Heart left ventricle (tissue), 16 donors: ENCODE results near the gene SFRP4. TPM values are rescaled to one million over a fixed set of nuclear protein-coding genes. Genes with fewer than 3 reads are reported as not detected.

ENCODE experiments used
- ATAC-seq, 4 donors: fragments of 200-7000 bp; cut with Tn5 transposase; one replicate each; pipeline ENCODE4 v1.9.1; 2020 to 2022; ENCODE audit warnings: moderate library complexity in 4 of 4, mild to moderate bottlenecking in 3 of 4, moderate number of reproducible peaks in 1 of 4
- DNase-seq, 5 donors: peaks; one replicate each; pipeline ENCODE4 v3.0.0-alpha.2; 2020
- H3K27ac ChIP-seq, 12 donors: fragments of 200-600 bp; sonication (generic) in 4 of 12; one replicate each; pipeline versions ENCODE4 v1.5.0 to v1.8.0; 2016 to 2022; ENCODE audit warnings: mild to moderate bottlenecking in 2 of 12
- H3K27me3 ChIP-seq, 9 donors: fragments of 200-600 bp; sonication (generic) in 2 of 9; one replicate each; pipeline versions ENCODE4 v1.5.1 to v1.8.0; 2016 to 2022; ENCODE audit warnings: mild to moderate bottlenecking in 3 of 9
- H3K36me3 ChIP-seq, 9 donors: fragments of 200-600 bp; sonication (generic) in 2 of 9; one replicate each; pipeline versions ENCODE4 v1.5.0 to v1.8.0; 2018 to 2022; ENCODE audit warnings: mild to moderate bottlenecking in 2 of 9
- H3K4me1 ChIP-seq, 12 donors: fragments of 200-600 bp; sonication (generic) in 4 of 12; one replicate each; pipeline versions ENCODE4 v1.5.0 to v1.8.0; 2016 to 2022; ENCODE audit warnings: mild to moderate bottlenecking in 3 of 12
- H3K4me3 ChIP-seq, 12 donors: fragments of 200-600 bp; sonication (generic) in 4 of 12; one replicate each; pipeline versions ENCODE4 v1.5.0 to v1.8.0; 2017 to 2022; ENCODE audit warnings: mild to moderate bottlenecking in 9 of 12, moderate library complexity in 4 of 12
- H3K9me3 ChIP-seq, 12 donors: fragments of 200-600 bp; sonication (generic) in 4 of 12; one replicate each; pipeline versions ENCODE4 v1.5.0 to v1.8.0; 2016 to 2022; ENCODE audit warnings: mild to moderate bottlenecking in 1 of 12
- POLR2A ChIP-seq, 2 donors: fragments of 450-650 bp; IDR thresholded peaks; one replicate each; pipeline ENCODE4 v1.6.1; 2017; ENCODE audit warnings: antibody characterized with exemption in 2 of 2, mild to moderate bottlenecking in 2 of 2, moderate library complexity in 2 of 2
- WGBS, 4 donors: extraction: QIAGEN DNeasy Blood & Tissue Kit in 2 of 4; methylation state at CpG; one replicate each; pipeline versions ENCODE4 v1.1.5 to v1.1.7; 2013 to 2018; 5-methylcytosine and 5-hydroxymethylcytosine counted together
- intact Hi-C, 10 donors: fragments of 100-400 bp; cut with DNase I; formaldehyde crosslinking; loops; one replicate each; pipeline versions ENCODE4 v1.11.1 to v1.14.2; 2022
- polyA plus RNA-seq, 2 donors: library from polyadenylated mRNA; stranded (reverse); fragments of 200-250 nt; gene quantifications; one replicate each; pipeline ENCODE4 v1.2.3, GENCODE V29; 2013
- total RNA-seq, 9 donors: library from RNA; depleted of rRNA in 2 of 9; stranded (reverse); fragments of >200 nt in 2 of 9; fragmentation: NEBNext Ultra II Directional in 3 of 9; extraction: Animal tissue kit (Norgen Biotek cat#: 25700) in 3 of 9; gene quantifications; one replicate each; pipeline versions ENCODE4 v1.1.0 to v1.2.4, GENCODE V29; 2016 to 2023
- TF ChIP-seq, protein P1 (sequence below), 12 donors: fragments of 200-600 bp; sonication (generic) in 4 of 12; IDR thresholded peaks; one replicate each; pipeline versions ENCODE4 v1.5.0 to v1.8.0; 2018 to 2022; ENCODE audit warnings: antibody characterized with exemption in 12 of 12, mild to moderate bottlenecking in 5 of 12
- donor health status: ischemic (EF 13 %, LVEDD 7.1; RV severe dilation, severe dysfunction).
- donor health status: healthy with polysubstance abuse.
- donor health status: DM: no; HTN: yes; CAD: no.
- donor health status: DM: no; HTN: no; CAD: no.
- donor health status: ischemic (EF 25% LVEDD 6.9; RV normal size, moderate dysfunction).
- donor health status: ischemic (EF 25% LVEDD 5.7; RV mildly dilated, moderate dysfunction).
- donor health status: healthy.
- donor health status: DM: yes; HTN: yes; CAD: no.
- donor health status: ischemic (EF 35%, LVEDD 5.7; RV mildly dilated, moderate dysfunction).
- donor health status: nonischemic (EF 11% LVEDD 7.7; RV severe dilation, severe dysfunction).
- donor health status: DM: yes; HTN: yes; CAD: no.
- donor health status: PGD.
- donor health status: ischemic (EF 29% LVEDD 5.4; RV normal size, mild dysfunction).
- donor health status: nonischemic (EF 23%, LVEDD 6.1; RV moderate dilation, normal function).

Gene SFRP4
- total and polyA plus RNA-seq, 11 donors = 0.10 to 21.3 (median 0.87) TPM

DNA sequence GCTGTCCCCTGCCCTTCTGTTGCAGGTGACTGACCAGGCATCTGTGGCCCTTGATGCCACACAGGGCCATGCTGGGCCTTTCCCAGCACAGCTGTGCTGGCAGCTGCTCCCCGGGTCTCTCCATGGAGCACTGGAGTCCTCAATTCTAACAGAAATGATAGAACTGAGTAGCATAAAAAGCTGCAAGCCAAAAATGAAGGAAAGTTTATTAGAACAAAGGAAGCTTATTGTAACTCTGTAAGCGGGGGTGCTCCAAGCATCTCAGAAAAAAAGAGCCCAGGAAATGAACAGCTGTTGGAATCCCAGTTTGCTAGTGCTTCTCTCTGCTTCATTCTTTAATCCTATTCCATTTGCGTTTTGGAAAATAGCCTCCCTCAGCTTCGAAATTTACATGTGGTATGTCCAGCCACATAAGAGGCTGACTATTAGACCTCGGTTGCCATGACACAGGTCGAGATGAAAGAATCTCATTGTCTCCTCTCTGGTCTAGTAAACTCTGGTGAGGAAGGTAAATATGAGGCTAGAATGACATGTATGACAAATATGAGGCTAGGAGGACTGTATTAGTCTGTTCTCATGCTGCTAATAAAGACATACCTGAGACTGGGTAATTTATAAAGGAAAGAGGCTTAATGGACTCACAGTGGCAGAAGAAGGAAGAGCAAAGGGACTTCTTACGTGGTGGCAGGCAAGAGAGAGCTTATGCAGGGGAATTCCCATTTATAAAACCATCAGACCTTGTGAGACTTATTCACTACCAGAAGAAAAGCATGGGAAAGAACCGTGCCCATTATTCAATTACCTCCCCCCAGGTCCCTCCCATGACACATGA is 27.5 kb upstream of the SFRP4 start:
- H3K4me3 ChIP-seq = no peak overlapping the region
- 70 to 83% (median 73%) methylated on average over 8 of the region's 8 CpGs for WGBS, 4 donors
- H3K27ac ChIP-seq = peak overlapping the region in 10 of 12 donors; percentile 54 to 85 (median 74)
- TF ChIP-seq, protein P1, sequence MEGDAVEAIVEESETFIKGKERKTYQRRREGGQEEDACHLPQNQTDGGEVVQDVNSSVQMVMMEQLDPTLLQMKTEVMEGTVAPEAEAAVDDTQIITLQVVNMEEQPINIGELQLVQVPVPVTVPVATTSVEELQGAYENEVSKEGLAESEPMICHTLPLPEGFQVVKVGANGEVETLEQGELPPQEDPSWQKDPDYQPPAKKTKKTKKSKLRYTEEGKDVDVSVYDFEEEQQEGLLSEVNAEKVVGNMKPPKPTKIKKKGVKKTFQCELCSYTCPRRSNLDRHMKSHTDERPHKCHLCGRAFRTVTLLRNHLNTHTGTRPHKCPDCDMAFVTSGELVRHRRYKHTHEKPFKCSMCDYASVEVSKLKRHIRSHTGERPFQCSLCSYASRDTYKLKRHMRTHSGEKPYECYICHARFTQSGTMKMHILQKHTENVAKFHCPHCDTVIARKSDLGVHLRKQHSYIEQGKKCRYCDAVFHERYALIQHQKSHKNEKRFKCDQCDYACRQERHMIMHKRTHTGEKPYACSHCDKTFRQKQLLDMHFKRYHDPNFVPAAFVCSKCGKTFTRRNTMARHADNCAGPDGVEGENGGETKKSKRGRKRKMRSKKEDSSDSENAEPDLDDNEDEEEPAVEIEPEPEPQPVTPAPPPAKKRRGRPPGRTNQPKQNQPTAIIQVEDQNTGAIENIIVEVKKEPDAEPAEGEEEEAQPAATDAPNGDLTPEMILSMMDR (IDR thresholded peaks at IDR 0.05) = no peak
- H3K4me1 ChIP-seq = peaks cover 0 to 52% (median 26%) of the 10 kb centered on the region in 12 donors
- peaks cover 0 to 1% (median 0%) of the 10 kb centered on the region in 9 donors for H3K36me3 ChIP-seq
- ATAC-seq = peak in 3 of 4 donors; percentile 22 to 30 (median 22)
- peaks cover 0 to 3% (median 0%) of the 10 kb centered on the region in 12 donors for H3K9me3 ChIP-seq
- DNase-seq = peak in 1 of 5 donors; percentile 32
- H3K27me3 ChIP-seq = no peaks in the 10 kb centered on the region
- intact Hi-C loops = loop anchor here in 1 of 10 donors (2.0 kb wide), 1 partner anchor 23 kb away; the partner anchor contains the start of gene EPDR1

DNA sequence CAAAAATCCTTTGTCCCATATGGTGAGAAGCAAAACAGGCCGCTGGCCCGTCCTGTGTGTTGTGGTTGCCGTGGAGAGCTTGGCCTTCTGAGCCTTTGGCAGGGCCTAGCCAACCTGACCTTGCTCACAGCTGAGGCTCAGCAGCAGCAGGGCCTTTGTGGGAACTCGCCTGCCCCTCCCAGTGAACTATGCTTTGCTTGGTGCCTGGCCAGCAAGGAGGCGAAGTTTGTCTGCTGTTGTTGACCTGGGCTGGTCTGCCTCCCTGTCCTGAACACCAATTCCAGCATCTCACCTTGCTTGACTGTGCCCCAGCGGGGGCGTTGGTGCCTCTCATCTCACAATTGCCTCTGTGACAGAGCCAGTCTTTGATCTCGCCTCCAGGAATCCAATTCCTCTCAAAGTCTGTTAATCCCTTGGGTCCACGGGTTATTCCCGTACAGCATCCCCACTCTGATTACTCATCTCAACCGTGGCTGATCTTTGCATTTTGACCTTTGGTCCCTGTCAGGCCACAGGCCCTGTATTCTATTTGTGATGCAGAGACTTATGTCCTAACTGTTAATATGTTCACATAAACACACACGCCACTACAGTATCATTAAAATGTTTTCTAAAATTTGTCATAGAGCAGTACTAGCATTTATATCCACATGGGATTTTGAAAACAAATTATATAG is 26.5 kb upstream of the SFRP4 start:
- peaks cover 0 to 48% (median 26%) of the 10 kb centered on the region in 12 donors for H3K4me1 ChIP-seq
- H3K4me3 ChIP-seq = no peak overlapping the region

DNA sequence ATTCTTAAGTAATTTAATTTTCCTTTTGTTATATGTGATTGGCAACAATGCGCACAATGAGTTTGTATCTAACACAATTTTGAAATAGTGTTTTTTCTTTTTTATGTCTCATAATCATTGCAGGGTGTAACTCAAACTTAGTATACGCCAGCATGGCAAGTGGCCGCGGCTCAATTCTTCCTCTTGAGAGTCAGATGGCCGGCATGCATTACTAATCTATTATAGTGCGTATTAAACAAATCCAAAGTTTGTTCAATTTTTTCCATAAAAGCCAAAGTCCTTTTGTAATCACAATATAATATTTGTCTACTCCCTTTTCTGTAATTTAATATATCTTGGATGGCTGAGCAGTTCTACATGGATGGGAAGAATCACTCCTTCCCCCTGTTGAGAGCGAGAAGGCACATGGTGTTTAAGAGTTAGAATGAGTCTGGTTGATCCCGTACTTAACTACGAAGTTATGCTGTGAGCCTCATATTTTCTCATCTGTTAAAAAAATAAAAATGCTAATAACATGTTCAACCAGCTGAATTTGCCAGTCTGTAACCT is 16.5 kb upstream of the SFRP4 start:
- intact Hi-C loops = no loop called here
- ATAC-seq (no peak), DNase-seq (no peak)
- H3K4me3 ChIP-seq = no peak overlapping the region
- H3K9me3 ChIP-seq = peaks cover 0 to 17% (median 3%) of the 10 kb centered on the region in 12 donors
- 86 to 97% (median 93%) methylated on average over 9 of the region's 9 CpGs for WGBS, 4 donors
- H3K27me3 ChIP-seq = no peaks in the 10 kb centered on the region
- H3K27ac ChIP-seq = no peak overlapping the region
- TF ChIP-seq POLR2A (IDR thresholded peaks at IDR 0.05) = no peak
- TF ChIP-seq, protein P1 (IDR thresholded peaks at IDR 0.05) = no peak
- H3K36me3 ChIP-seq = no peaks in the 10 kb centered on the region
- peaks cover 0 to 13% (median 2%) of the 10 kb centered on the region in 12 donors for H3K4me1 ChIP-seq

More for the DNA sequence above, 26.5 kb upstream of the SFRP4 start:
- ATAC-seq (peak; percentile 95 to 98 (median 98)), DNase-seq (peak; percentile 80 to 92 (median 86))
- no peaks in the 10 kb centered on the region for H3K36me3 ChIP-seq
- WGBS, 4 donors = 31 to 40% (median 37%) methylated on average over 11 to 12 of the region's 12 CpGs
- no peak for TF ChIP-seq POLR2A (IDR thresholded peaks at IDR 0.05)
- TF ChIP-seq, protein P1 (IDR thresholded peaks at IDR 0.05) = no peak
- peaks cover 0 to 9% (median 0%) of the 10 kb centered on the region in 12 donors for H3K9me3 ChIP-seq
- intact Hi-C loops = loop anchor here in 1 of 10 donors (2.0 kb wide), 1 partner anchor 22 kb away; the partner anchor contains the start of gene EPDR1
- peak overlapping the region; percentile 15 to 85 (median 73) for H3K27ac ChIP-seq
- H3K27me3 ChIP-seq = no peaks in the 10 kb centered on the region
